Activated CD8-positive, alpha-beta memory T cell treated with anti-CD3 and anti-CD28 coated beads, Interleukin-2, amount 50 U/mL, for 1 hour (primary cell): ENCODE data around the gene LRP2.
"Not testable (repeated sequence)": the region's sequence is repeated elsewhere in the genome, so short reads cannot be mapped to it uniquely, and the experiment has no call there.

ENCODE experiments used
- DNase-seq: peaks from one replicate; pipeline ENCODE4 v3.0.0-alpha.2; 2020; ENCODE audit errors: extremely low read depth

Gene LRP2

DNA sequence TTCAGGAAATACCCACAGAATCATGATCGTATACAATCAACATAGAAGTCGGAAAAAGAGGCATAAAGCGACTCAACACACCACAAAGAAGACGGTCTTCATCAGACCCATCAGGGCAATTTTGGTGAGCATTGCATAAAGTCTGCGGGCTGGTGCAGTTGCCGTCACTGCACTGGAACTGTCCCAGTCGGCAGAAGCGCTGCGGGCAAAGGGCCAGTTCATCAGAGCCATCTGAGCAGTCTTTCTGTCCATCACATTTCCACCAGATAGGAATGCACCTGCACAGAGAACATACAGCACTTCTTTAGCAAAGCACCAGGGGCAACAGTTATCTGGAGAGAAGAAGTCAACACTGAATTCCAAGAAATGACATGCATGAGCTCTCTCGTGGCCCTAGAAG lies 187.2 kb downstream of the LRP2 start:
- no peak for DNase-seq

GRCh38 chr2:169173876-169174275 lies 188.5 kb downstream of the LRP2 start:
- DNase-seq = no peak

DNA sequence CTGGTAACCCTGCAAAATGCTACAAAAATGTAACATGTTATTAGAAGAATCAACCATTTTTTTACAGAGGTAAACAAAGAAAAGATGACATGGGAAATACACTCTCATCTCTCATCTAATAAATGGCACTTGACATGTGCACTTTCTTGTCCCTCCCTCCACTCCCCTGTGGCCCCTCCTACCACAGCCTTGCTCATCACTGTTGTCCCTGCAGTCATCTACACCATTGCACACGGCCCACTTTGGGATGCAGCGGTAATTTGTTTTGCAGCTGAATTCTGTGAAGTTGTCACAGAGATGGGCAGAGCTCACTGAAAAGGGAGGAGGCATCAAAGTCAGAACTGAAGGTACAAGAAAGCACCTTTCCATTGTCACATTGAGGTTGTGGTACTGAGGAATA lies 189.4 kb downstream of the LRP2 start:
- DNase-seq = no peak

GRCh38 chr2:169172151-169172735 lies 190.1 kb downstream of the LRP2 start:
- no peak for DNase-seq

GRCh38 chr2:169165791-169166190 lies 196.5 kb downstream of the LRP2 start:
- DNase-seq = no peak

GRCh38 chr2:169164311-169164710 lies 198.0 kb downstream of the LRP2 start:
- no peak for DNase-seq

DNA sequence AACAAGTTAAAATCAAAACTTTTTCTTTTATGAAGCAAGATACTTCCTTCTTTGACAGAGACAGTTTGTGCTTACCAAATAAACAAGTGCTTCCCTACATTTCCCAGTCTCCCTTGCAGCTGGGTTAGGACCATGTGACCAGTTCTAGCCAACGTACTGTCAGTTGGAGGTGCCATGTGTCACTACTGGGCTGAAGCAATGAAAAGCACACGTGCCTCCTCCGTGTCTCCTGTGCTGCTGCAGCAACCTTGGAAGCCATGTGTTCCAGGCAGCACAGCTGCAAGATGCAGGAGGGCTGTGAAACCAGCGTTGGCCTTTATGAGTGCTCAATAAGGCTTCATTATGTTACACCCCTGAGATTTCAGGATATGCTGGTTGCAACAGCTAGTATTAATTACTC lies 199.7 kb downstream of the LRP2 start:
- DNase-seq = no peak

DNA sequence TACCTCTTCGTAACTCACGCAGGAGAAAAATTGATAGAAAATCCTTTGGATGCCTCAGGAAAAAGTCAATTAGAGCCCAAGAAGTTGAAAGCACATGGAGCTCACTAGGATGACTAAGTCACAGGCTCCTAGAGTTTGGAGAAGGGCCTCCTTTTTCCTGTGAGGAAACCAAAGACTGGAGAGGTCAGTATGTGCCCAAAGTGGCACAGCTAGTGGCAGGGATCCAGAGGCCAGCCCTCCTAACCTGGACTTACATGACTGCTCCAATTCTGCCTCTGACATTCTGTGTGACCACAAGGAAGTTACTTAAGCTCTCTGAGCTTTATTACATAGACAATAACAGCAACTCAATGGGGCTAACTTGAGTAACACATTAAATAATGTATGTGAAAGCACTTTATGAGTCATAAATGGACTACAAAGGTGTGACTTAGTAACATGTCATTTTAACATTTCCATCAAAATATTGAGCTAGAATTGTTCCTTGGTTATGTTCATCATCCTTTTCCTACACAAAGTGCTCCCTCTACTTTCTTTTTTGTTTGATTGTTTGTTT lies 201.3 kb downstream of the LRP2 start:
- DNase-seq = no peak

GRCh38 chr2:169159686-169160085 lies 202.6 kb downstream of the LRP2 start:
- no peak for DNase-seq

- no peak for DNase-seq
These were observed 203.5 kb downstream of the LRP2 start for GRCh38 chr2:169158874-169159273.

- DNase-seq = no peak
These were observed 216.1 kb downstream of the LRP2 start for GRCh38 chr2:169146220-169146619.

- DNase-seq = no peak
These were observed 218.3 kb downstream of the LRP2 start for GRCh38 chr2:169143998-169144397.

DNA sequence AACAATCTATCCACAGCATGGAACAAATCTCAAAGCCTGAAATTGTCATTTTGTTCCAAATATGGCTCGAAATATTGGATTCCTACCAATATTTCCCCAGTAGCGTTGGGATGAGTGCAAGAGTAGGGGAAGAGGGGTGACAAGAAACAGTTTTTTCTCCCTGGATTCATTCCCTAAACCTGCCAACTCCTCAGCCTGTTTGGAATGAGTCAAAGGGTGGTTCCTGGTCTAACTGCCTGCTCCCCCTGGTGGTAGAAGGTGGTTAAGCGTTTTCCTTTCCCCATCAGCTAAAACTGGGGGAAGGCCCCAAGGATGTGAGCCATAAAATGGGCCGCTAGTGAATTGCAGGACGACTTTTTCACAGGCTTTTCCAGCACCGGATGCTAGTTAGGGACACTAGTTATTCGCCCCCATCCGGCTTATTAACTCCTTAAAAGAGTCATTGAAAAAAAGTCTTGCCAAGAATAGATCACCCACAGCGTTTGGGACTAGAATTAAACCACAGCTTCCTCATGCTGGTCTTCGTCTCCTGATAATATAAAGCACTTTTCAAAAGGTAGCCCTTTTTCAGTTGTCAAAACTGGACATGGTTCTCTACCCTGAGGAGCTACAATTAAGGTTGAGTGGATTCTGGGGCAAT lies 220.5 kb downstream of the LRP2 start:
- peak; percentile 16 for DNase-seq

- no peak for DNase-seq
These were observed 222.2 kb downstream of the LRP2 start for GRCh38 chr2:169139993-169140767.

GRCh38 chr2:169139145-169139544 lies 223.2 kb downstream of the LRP2 start:
- DNase-seq = no peak

- no peak for DNase-seq
These were observed 224.4 kb downstream of the LRP2 start for GRCh38 chr2:169137924-169138323.

GRCh38 chr2:169136885-169137534 lies 225.3 kb downstream of the LRP2 start:
- DNase-seq = no peak

DNA sequence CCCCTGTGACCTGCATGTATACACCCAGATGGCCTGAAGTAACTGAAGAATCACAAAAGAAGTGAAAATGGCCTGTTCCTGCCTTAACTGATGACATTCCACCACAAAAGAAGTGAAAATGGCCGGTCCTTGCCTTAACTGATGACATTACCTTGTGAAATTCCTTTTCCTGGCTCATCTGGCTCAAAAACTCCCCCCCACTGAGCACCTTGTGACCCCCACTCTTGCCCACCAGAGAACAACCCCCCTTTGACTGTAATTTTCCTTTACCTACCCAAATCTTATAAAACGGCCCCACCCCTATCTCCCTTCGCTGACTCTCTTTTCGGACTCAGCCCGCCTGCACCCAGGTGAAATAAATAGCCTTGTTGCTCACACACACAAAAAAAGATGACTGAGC lies 225.9 kb downstream of the LRP2 start:
- DNase-seq = not testable (repeated sequence)

DNA sequence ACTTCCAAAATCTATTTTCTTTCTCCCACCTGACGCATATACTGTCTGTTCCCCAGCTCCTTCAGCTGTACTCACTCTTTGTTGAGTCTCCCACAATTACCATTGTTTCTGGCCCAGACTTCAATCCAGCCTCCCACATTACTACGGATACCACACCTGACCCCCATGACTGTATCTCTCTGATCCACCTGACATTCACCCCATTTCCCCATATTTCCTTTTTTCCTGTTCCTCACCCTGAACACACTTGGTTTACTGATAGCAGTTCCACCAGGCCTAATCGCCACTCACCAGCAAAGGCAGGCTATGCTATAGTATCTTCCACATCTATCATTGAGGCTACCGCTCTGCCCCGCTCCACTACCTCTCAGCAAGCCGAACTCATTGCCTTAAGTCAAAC lies 228.1 kb downstream of the LRP2 start:
- DNase-seq = not testable (repeated sequence)

DNA sequence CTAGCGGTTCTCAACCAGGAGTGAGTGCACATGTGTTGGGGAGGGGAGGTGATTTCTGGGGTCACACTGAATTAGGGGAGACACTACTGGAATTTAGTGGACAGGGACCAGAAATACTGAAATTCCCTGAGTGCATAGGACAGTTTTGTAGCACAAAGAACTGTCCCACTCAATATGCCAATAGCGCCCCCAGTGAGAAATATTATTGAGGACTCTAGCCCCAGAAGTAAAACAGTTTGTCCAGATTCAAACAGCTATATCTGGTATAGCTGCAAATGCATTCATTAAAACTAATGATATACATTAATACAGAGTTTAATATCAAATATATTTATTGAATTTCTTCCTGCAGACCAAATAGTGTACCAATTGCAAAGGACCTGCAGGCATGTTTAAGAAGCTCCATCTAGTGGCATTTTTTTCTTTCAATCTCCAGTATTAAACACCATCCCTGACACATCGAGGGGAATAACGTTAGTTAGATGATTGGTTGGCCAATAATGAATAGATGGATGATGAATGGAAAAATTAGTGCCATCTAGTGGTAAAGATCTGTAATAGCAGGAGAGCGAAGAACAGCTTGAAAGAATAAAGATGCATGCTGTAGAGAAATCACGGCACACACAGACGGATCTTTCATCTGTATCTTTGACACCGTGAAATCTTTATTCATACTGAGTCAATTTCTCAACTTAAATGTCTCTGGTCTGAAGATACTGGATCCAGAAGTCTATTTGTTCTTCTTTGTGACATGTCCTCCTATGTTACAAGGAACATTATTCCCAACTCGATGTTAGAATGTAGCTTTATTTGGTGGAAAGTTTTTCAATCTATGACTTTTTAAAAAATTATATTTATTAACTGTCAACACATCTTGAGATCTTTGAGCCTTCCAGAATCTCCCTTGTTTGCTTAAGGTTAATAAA lies 230.5 kb downstream of the LRP2 start:
- DNase-seq = no peak

GRCh38 chr2:169129703-169130243 lies 232.6 kb downstream of the LRP2 start:
- DNase-seq = no peak
